Right lobe of liver (tissue), 6 donors: Measurements from ENCODE around the gene OGA. TPM values are rescaled to one million over a fixed set of nuclear protein-coding genes. Genes with fewer than 3 reads are reported as not detected.
"Not testable (repeated sequence)": the region's sequence is repeated elsewhere in the genome, so short reads cannot be mapped to it uniquely, and the experiment has no call there.

ENCODE experiments used
- ATAC-seq, 4 donors: fragments of 200-7000 bp; cut with Tn5 transposase; one replicate each; pipeline ENCODE4 v1.9.1; 2020; ENCODE audit warnings: mild to moderate bottlenecking in 4 of 4, moderate library complexity in 4 of 4
- DNase-seq, 3 donors: peaks; one replicate each; pipeline ENCODE4 v3.0.0-alpha.2; 2020
- H3K27ac ChIP-seq, 3 donors: fragments of 200-600 bp; one replicate each; pipeline ENCODE4 v1.8.0; 2022
- H3K27me3 ChIP-seq, 2 donors: fragments of 200-600 bp; one replicate each; pipeline ENCODE4 v1.8.0; 2022
- H3K36me3 ChIP-seq, 4 donors: fragments of 200-600 bp; sonication (generic) in 1 of 4; one replicate each; pipeline versions ENCODE4 v1.5.1 to v1.8.0; 2017 to 2022; ENCODE audit warnings: control low read depth in 1 of 4
- H3K4me1 ChIP-seq, 4 donors: fragments of 200-600 bp; sonication (generic) in 1 of 4; one replicate each; pipeline versions ENCODE4 v1.5.1 to v1.8.0; 2017 to 2022; ENCODE audit warnings: control low read depth in 1 of 4
- H3K4me3 ChIP-seq, 3 donors: fragments of 200-600 bp; one replicate each; pipeline ENCODE4 v1.8.0; 2022
- H3K9me3 ChIP-seq, 4 donors: fragments of 200-600 bp; sonication (generic) in 1 of 4; one replicate each; pipeline versions ENCODE4 v1.5.1 to v1.8.0; 2017 to 2022; ENCODE audit warnings: control low read depth in 1 of 4
- CTCF ChIP-seq, 4 donors: fragments of 200-600 bp in 3 of 4; fragments of 450-650 bp in 1 of 4; IDR thresholded peaks; one replicate each; pipeline versions ENCODE4 v1.5.1 to v1.8.0; 2016 to 2022; ENCODE audit warnings: antibody characterized with exemption in 4 of 4, mild to moderate bottlenecking in 2 of 4
- POLR2A ChIP-seq: fragments of 450-650 bp; IDR thresholded peaks from one replicate; pipeline ENCODE4 v1.6.1; 2017; ENCODE audit warnings: antibody characterized with exemption, mild to moderate bottlenecking
- WGBS: methylation state at CpG from one replicate; pipeline ENCODE4 v1.1.6; 2018; ENCODE audit warnings: low coverage, low lambda C conversion rate; ENCODE audit not compliant: insufficient coverage; ENCODE audit errors: missing lambda C conversion rate; 5-methylcytosine and 5-hydroxymethylcytosine counted together
- intact Hi-C, 2 donors: fragments of 100-400 bp; cut with DNase I; formaldehyde crosslinking; loops; one replicate each; pipeline versions ENCODE4 v1.11.2 to v1.14.1; 2022
- total RNA-seq, 6 experiments: library from RNA; depleted of rRNA in 2 of 6; stranded (reverse); fragments of >200 nt in 2 of 6; fragmentation: NEBNext Ultra II Directional in 3 of 6; extraction: Animal tissue kit (Norgen Biotek cat#: 25700) in 3 of 6; gene quantifications; one replicate each; pipeline versions ENCODE4 v1.1.0 to v1.2.4, GENCODE V29; 2016 to 2023
- donor health status: DM: no; HTN: yes; CAD: no.
- donor health status: DM: no; HTN: no; CAD: no.
- donor health status: DM: no; HTN: no; CAD: no.
- donor health status: DM: no; HTN: yes; CAD: no.
- donor health status: DM: no; HTN: yes; CAD: no.

OGA gene
- total RNA-seq, 6 experiments from 2014 or later: 34.7 to 52.2 (median 36.7) TPM

GRCh38 chr10:101789686-101790085 lies 28.6 kb downstream of the OGA start:
- H3K27ac ChIP-seq: no peak overlapping the region
- no peak overlapping the region for H3K4me3 ChIP-seq
- ATAC-seq: no peak
- 90% methylated on average over 7 of the region's 7 CpGs for WGBS
- H3K9me3 ChIP-seq: no peaks in the 10 kb centered on the region
- TF ChIP-seq POLR2A (no peak), CTCF (IDR thresholded peaks at IDR 0.05) (no peak)
- intact Hi-C loops: no loop called here
- H3K36me3 ChIP-seq: peaks cover 20 to 93% (median 50%) of the 10 kb centered on the region in 4 donors
- H3K4me1 ChIP-seq: no peaks in the 10 kb centered on the region
- H3K27me3 ChIP-seq: no peaks in the 10 kb centered on the region
- no peak for DNase-seq

GRCh38 chr10:101789231-101789630 lies 29.0 kb downstream of the OGA start:
- WGBS: 80% methylated on average over 7 of the region's 9 CpGs
- peaks cover 20 to 88% (median 48%) of the 10 kb centered on the region in 4 donors for H3K36me3 ChIP-seq

GRCh38 chr10:101785801-101786200 lies 32.4 kb downstream of the OGA start:
- no peak overlapping the region for H3K27ac ChIP-seq
- no peaks in the 10 kb centered on the region for H3K9me3 ChIP-seq
- TF ChIP-seq POLR2A: no peak
- TF ChIP-seq CTCF (IDR thresholded peaks at IDR 0.05): no peak
- peaks cover 0 to 8% (median 0%) of the 10 kb centered on the region in 4 donors for H3K4me1 ChIP-seq
- H3K27me3 ChIP-seq: no peaks in the 10 kb centered on the region
- ATAC-seq: no peak
- no peak for DNase-seq
- H3K4me3 ChIP-seq: no peak overlapping the region
- peaks cover 8 to 54% (median 25%) of the 10 kb centered on the region in 4 donors for H3K36me3 ChIP-seq
- WGBS: 88% methylated on average over 2 of the region's 2 CpGs
- intact Hi-C loops: no loop called here

More at GRCh38 chr10:101789231-101789630, 29.0 kb downstream of the OGA start:
- H3K9me3 ChIP-seq, H3K4me1 ChIP-seq, H3K4me3 ChIP-seq, DNase-seq, ATAC-seq, intact Hi-C loops, H3K27ac ChIP-seq, H3K27me3 ChIP-seq: not testable (repeated sequence)

- Histone ChIP-seq H3K4me3 (no peak overlapping the region), H3K27me3 (no peaks in the 10 kb centered on the region), H3K27ac (no peak overlapping the region), H3K9me3 (no peaks in the 10 kb centered on the region), H3K36me3 (peaks cover 2 to 42% (median 21%) of the 10 kb centered on the region in 4 donors), H3K4me1 (peaks cover 0 to 16% (median 3%) of the 10 kb centered on the region in 4 donors)
- ATAC-seq (no peak), DNase-seq (no peak)
- intact Hi-C loops: no loop called here
- TF ChIP-seq CTCF (IDR thresholded peaks at IDR 0.05) (no peak), POLR2A (no peak)
- WGBS: 67% methylated on average over 2 of the region's 2 CpGs
These were observed 33.7 kb downstream of the OGA start for GRCh38 chr10:101784558-101784957.

- Histone ChIP-seq H3K27me3 (no peaks in the 10 kb centered on the region), H3K9me3 (no peaks in the 10 kb centered on the region), H3K36me3 (peaks cover 0 to 33% (median 15%) of the 10 kb centered on the region in 4 donors), H3K27ac (no peak overlapping the region), H3K4me1 (peaks cover 0 to 25% (median 8%) of the 10 kb centered on the region in 4 donors), H3K4me3 (peak overlapping the region; percentile 55 to 64 (median 64))
- DNase-seq (no peak), ATAC-seq (no peak)
- TF ChIP-seq POLR2A (no peak), CTCF (IDR thresholded peaks at IDR 0.05) (no peak)
- intact Hi-C loops: no loop called here
- 33% methylated on average over 4 of the region's 10 CpGs for WGBS
These were observed 34.5 kb downstream of the OGA start for GRCh38 chr10:101783736-101784118.
